Right hindlimb (tissue), 1 donor: Measurements from ENCODE around the gene SLC16A5.
A peak's percentile ranks its signal among the peaks of the same experiment; 100 is the strongest.
"Not testable (repeated sequence)": the region's sequence is repeated elsewhere in the genome, so short reads cannot be mapped to it uniquely, and the experiment has no call there.

Source experiments
- DNase-seq: peaks from one replicate; pipeline ENCODE4 v3.0.0-alpha.2; 2018

SLC16A5 gene

DNA sequence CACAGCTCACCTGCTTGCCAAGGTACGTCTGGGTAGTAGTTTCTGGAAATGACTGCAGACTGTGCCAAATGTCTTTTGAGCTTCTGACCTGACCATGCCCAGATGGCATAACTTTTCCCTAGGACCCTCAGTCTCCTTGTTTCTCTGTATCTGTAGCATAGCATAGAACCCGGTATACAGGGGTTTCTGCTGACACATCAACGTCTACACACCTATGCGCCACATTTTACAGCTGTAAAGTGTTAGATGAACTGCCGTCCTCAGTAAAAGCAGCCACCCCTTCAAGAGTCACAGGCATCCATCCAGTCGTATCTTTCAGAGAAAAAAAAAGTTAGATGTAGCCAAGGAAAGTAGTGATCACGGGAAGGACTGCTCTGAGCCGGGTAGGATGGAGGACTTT is 23.3 kb upstream of the SLC16A5 start:
- no peak for DNase-seq

DNA sequence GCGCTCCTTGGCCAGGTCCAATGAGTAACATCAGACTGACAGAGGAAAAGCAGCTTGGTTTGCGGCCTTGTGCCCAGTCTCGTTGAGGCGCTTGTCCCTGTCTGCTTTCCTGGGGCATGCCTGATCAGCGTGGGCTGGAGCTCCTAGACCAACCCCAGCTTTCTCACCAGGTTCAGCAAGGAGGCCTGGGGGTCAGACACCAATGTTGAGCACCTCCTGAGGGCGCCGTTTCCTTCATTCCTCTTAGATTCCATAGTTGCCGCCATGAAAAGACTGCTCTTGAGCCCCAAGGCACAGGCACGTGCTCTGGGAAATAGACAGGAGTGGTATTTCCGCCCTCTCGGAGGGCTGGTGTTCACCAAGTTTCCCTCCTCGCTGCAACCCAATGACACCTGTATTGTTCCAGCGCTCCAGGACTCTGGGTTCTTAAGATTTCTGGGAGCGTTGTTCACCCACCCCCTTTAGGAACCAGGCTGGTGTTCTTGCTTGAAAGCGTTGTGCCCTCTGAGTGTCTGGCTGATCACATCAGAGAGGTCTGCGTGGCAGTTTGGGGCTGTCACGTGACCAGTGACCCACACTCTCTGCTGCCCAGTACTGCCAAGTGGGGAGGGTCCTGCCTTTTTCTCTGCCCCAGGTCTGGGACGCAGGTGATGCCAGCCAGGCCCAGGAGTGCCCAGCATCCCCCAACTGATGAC is 22.7 kb upstream of the SLC16A5 start:
- DNase-seq, result no peak

DNA sequence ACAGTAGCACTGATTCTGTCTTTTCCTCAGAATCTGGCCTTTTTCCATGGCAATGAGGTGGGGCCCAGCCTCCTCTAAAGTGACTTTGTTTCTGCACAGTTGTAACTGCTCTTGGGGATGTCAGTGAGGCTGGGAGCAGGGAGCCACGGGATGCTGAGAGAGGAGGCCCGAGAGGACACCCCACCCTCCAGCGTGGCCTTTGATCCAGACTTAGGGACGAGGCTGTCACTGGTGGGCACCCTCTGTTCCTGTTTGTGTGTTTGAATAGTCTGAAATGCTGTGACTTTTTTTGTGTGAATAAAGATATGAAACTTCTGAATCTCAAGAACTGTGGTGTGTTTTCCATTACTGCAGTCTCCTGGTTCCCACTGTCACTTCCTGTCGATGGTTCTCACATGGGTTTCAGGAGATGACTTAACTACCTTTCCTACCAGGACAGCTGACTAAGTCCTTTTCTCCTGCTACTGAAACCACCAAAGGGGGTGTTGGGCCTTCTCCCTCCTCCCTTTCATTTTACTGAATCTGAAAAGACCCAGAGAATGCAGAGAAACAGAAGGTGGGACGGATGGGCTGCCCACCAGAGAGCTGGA is 22.1 kb upstream of the SLC16A5 start:
- no peak for DNase-seq

DNA sequence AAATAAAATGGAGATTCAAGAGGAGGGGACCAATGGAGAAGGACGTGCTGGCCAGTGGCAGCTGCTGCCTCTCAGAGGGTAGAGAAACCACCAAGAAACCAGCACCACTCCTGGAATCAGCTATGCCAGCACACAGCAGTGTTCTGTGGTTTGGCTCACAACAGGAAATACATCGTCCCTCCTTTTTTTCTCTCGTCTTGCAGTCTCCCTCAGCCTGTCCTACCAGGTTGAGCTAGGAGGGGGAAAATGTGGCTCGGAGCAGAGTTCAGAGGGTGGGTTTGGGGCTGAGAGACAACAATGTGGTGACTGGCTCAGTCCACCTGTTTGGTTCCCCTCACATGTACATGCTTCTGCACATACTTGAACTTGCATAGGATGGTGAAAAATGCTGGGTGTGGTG is 19.9 kb upstream of the SLC16A5 start:
- no peak for DNase-seq

DNA sequence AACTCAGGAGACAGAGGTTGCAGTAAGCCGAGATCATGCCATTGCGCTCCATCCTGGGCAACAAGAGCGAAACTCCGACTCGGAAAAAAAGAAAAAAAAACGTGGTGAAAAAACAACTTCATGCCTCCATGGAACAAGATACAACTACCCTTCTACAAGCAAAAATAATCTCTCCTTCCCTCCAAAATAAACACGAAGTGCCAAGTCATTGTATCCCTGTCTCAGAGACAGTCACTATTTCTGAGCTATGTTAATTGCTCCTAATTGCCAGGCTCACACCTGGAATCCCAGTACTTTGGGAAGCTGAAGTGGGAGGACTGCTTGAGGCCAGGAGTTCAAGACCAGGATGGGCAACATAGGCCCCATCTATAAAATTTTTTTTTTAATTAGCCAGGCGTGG is 19.0 kb upstream of the SLC16A5 start:
- no peak for DNase-seq

DNA sequence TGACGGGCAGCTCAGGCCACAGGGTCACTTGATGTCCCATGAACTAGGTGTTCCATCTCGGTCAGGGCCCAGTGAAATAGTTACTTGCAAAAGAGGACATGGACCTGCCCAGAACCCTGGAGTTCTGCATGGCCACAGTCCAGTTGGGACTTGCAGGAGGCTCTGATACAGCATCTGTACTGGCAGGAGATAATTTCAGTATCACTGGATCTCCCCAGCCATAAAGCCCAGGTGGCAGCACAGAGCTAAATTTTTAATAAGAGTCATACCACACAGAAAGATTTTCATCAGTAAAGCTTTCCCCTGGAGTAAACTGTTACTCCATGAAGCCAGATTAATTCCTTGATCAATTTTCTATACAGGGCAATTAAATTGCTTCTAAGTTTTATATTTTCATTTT is 18.0 kb upstream of the SLC16A5 start:
- no peak for DNase-seq

DNA sequence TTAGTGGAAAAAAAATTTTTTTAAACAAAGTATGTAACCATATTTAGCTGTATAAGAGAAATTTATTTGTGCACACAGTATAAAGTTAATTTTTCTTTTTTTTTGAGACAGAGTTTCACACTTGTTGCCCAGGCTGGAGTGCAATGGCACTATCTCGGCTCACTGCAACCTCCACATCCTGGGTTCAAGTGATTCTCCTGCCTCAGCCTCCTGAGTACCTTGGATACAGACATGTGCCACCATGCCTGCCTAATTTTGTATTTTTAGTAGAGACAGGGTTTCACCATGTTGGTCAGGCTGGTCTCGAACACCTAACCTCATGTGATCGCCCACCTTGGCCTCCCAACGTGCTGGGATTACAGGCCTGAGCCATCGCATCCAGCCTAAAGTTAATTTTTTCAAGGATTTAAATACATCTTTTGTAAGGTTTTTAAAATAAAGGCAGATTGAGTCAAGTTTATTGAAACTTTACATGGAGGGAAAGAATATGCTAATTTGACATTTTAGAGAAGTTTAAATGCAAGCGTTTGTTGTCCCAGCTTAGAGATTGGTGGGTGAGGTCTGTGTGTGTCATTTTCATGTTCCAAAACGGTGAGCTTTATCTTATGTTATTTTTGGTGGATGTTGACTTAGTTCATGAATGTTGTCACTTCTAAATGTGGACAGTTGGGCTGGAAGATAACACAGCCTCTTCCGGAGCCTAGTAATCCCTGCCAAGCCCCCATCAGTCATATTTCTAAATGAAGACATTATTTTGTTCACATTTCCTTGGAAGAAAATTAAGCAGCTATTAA is 16.1 kb upstream of the SLC16A5 start:
- DNase-seq, result not testable (repeated sequence)

DNA sequence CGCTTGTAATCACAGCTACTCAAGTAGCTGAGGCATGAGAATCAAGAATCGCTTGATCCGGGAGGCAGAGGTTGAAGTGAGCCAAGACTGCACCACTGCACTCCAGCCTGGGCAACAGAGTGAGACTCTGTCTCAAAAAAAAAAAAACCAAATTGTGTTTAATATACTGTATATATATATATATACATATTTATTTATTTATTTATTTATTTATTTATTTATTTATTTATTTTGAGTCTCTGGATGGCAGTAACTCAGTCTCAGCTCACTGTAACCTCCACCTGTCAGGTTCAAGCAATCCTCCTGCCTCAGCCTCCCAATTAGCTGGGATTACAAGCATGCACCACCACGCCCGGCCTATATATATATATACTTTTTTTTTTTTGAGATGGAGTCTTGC is 14.8 kb upstream of the SLC16A5 start:
- DNase-seq, result not testable (repeated sequence)

DNA sequence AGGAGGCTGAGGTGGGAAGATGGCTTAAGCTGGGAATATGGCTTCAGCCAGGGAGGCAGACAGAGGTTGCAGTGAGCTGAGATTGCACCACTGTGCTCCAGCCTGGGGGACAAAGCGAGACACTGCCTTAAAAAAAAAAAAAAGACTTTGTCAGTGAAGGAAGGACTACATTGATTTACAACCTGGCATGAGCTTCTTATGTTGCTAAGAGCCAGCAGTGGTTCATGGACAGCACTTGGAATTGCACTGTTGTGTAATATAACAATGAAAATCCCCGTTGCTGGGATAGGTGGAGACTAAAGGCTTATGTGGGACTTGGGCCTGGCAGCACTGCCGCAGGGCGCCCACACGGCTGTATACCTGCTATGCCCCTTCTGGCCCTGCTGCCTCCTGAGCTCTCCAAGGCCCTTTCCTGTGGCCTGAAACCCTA is 14.1 kb upstream of the SLC16A5 start:
- DNase-seq, result no peak

DNA sequence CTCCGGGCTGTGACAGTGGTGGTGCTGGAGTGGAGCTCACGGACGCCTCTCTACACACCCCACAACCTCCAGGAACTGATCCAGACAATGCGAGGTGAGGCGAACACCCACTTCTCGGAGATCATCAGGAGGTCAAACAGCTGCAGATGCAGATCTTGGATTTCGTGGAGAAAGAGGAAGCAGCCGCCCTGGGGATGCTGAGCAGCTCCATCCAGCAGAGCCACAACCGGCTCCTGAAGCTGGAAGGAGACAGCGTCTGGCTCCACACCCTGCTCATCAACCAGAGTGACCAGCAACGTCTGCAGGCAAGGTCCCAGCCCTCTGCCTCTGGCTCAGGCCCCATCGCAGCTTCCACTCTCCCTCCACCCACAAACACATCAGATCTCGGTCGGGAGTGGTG is 13.2 kb upstream of the SLC16A5 start:
- peak; percentile 83 for DNase-seq

DNA sequence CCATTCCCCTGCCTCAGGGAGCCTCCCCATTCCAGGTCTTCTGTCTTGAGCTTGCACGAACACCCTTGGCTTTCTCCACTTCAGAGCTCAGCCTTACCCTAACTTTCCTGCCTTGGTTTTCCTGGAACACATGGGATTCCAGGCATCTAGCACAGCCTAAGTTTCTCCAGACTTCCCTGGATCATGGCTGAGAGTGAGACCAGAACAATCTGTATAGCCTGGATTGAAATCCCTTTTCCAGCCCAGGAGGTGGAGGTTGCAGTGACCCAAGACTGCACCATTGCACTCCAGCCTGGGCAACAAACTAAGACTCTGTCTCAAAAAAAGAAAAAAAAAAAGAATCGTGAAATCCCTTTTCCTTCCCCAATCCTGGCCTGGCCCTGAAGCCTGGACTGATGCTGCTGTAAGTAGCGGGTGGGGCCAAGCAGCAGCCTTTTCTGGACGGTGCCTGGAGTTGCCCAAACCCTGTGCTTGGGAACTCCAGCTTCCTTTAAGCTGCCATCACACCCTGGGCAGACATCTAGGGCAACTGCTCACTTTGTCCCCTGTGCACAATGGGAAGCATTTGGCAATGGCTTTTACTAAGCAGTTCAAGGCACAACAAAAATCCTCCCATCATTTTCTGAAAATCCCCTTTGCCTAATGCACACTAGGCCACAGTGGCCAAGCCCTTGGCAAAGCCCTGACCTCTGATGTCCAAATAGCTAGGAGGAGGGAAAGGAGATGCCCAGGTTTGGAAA is 12.0 kb upstream of the SLC16A5 start:
- no peak for DNase-seq

DNA sequence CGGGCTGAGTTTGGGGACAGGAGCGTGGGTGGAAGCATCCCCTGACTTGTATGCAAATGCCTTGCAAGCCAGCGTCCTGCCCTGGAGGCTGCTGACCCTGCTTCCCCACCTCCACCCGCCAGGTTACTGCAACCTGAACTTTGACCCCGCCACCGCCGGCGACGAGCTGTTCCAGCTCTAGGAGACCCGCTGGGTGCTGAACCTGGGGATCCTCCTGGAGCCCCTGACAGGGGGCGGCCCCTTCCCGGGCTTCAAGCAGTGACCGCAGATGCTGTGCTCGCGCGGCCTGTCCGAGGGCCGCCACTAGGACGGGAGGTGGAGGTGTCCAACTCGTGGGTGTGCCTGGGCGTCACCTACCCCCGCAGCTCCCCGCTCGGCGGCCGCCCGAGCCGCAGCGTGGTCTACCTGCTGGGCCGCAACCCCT is 10.7 kb upstream of the SLC16A5 start:
- DNase-seq, result no peak

DNA sequence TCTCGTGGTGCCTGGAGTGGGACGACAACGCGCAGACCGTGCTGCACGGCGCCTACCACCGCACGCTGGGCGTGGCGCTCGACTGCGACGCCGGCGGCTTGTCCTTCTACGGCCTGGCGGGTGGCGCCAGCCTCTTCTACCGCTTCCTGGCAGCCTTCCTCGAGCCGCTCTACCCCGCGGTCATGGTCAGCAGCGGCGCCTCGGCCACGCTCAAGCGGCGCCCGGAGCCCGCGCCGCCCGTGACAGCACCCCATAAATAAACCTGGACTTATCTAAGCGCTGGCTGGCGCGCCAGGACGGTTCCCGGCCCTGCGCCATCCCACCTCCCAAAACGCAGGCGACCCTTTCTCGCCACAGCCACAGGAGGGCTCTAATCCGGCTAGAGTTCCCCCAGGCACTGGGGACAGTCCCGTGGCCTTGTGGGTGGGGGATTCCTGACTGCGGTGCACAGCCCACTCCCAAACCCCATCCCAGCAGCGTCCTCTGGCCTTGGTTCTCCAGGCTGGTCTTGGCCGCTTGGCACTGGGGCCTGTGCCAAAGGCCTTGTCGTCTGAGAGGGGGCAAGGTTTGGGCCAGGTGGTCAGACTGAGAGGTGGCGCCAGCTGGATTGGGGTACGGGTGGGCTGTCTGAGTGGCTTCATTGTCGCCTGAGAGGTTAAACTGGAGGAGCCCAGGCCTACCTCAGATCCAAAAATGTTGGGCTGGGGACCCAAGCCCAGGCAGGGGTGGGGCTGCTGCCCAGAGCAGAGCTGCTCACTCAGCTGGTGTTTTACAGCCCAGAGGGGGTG is 10.1 kb upstream of the SLC16A5 start:
- no peak for DNase-seq

DNA sequence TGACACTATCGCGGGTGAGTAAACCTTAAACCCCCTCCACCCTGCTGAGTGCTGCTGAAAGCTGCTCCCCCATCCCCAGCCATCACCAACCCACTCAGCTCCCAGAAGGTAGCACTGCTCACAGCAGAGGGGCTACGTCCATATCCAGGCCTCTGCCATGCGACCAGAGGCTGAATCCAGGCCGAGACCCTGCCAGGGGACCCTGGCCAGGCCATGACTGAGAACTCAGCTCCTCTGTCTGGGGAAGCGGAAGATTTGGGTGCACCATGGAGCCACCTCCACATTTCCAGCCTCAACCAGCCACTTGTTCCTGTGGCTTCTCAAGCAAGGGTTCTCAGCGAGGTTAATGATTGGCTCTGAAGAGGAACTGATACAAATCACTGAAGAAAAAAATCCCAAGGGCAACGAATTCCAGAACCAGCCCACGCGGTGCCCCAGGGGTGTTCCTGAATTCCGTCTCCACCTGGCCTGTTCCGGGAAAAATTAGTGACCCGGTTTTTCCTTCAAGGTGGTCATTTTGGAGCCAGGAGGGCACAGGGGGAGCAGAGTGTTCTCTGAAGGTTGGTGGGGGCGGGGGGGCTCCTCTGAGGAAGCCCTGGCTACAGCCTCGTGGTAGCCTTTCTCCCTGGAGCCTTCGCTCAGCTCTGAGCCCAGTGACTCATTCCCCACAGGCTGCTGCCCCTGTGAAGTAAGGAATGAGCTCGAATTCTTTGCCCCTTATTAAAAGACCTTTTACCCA is 9.3 kb upstream of the SLC16A5 start:
- DNase-seq, result no peak

DNA sequence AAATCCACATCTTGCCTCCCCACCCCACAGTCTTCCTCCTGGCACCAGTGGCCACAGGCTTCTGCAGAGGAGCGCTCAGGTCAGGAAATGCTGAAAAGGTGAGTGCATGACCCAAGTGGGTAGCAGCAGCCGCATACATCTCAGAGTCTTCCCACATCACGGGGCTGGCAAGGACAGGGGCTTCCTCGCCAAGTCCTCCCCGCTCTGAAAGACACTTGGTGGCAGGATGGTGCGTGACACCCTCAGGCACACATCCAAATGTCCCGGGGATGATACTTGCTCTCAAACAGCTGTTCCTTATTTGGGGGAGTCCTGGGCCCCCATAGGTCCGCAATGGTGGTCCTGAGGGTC is 8.8 kb upstream of the SLC16A5 start:
- DNase-seq, result no peak

DNA sequence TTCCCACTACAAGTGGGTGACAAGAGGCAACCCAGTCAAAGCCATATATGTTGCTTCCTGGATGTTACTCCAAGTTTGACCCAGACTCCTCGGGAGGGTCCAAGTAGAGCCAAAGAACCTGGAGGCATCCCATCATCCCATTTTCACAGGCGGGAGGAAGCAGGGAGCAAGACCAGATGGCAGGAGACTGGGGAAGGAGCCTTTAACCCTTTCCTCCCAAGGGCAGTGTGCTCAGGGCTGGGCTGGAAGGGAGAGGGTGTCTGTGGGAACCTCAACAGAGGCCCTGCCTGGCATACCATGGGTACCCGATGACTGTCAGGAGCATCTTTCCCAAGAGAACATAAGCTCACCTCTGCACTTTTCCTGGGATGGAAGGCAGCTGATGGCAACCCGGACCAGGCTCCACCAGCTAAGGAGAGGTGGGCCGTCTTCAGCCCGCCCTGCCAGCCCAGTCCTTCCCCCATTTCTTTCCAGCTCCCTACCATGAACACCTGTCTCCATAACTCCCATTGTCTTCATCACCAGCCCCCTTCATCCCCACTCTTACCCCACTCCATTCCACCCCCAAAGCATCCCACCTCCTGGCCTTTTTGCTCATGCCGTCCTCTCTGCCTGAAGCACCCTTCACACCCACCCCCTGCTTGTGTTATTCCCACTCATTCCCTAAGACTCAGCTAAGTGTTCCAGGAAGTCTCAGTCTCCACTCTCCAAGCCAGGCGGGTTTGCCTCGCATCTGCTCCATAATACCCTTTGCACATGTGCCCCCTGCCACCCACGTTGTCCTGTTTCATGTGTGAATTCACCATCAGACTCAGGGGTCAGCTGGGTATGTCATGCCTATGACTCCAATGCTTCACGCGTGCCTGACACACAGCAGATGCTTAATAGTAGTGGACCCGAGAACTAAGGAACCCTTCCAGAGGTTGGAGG is 5.9 kb upstream of the SLC16A5 start:
- DNase-seq, result no peak

DNA sequence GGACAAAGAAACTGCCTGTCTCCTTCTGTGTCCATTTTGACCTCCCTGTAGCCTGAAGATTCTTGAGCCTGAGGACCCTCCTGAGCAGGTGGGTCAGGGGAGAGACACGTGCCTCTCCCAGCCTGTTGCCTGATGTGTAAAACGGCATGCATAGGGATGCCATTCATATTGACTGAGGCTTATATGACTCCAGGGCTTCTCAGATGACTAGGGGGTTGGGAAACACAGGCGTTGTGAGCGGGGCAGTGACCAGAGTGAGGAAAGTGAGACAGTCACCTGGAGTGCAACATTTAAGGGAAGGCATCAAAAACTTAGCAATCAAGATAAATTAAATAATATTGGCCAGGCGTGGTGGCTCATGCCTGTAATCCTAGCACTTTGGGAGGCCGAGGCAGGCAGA is 5.1 kb upstream of the SLC16A5 start:
- no peak for DNase-seq

DNA sequence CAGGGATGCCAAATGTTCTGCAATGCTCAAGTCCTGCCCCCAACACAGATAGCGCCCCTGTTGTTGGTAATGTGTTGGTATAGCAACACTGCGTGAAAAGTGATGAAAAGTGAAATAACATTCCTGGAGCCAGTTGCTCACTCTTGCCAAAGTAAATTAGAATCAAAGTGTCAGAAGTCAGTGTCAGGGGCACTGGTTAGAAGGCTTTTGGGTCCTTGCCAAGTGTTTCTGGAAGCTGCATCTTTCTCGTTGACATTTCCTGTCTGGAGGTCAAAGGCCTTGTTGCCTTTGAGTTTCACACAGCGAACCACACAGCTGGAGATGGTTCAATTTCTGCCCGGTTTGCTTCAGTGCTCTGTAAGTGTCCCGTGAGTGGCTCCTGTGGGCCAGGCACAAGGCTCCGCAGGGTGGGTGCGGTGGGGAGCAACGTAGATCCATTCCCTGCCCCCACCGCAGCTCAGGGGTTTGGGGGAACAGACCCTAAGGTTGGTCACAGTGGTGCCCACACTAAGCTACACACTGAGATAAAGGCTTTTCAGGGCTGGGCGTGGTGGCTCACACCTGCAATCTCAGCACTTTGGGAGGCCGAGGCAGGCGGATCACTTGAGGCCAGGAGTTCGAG is 3.6 kb upstream of the SLC16A5 start:
- no peak for DNase-seq

DNA sequence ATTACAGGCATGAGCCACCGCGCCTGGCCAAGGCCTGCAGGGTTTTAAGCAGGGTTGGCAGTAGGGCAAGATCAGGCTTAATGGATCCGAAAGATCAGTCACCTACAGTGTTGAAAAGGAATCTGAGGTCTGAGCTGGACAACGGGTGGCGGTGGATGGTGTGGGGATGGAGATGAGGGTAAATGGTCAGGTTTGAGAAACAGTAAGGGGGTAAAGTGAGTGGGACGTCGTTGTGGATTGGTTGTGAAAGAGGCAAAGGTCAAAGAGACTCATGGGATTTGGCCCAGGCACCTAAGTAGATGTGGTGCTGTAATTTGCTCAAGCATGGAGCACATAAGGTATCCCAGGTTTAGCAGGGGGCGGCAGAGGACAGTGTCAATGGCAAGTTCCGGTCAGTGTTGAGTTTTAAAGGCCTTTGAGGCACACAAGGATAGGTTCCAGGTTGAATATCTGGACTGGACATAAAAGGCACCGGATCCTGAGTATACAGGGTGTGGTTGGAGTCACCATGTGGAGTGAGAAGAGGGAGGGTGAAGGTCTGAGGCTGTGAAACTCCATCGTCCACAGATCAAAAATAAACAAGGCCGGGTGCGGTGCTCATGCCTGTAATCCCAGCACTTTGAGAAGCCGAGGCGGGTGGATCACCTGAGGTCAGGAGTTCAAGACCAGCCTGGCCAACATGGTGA is 1.1 kb upstream of the SLC16A5 start:
- DNase-seq, result no peak

DNA sequence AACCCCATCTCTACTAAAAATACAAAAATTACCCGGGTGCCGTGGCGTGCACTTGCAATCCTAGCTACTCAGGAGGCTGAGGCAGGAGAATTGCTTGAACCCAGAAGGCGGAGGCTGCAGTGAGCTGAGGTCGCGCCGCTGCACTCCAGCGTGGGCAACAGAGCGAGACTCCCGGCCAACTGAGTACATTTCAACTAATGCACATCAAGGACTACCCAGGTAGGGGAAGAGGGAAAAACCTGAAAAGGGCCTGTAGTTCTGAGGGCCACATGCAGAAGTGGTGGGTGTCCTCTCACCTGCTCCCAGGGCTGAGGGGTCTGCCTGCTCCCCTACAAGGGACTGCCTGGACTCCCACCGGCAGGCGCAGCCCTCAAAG is 584 bp upstream of the SLC16A5 start:
- no peak for DNase-seq
